GM12878 (cell line): Measurements from ENCODE around the gene GPRC5D. TPM values are rescaled to one million over a fixed set of nuclear protein-coding genes. Genes with fewer than 3 reads are reported as not detected.

Experiments
- ATAC-seq: fragments of 200-7000 bp; cut with Tn5 transposase; 3 replicates; pipeline ENCODE4 v1.9.1; 2020; ENCODE audit warnings: mild to moderate bottlenecking, moderate library complexity
- BruUV-seq: library from RNA; stranded (reverse); fragments of 400-500 nt; replicated peaks from 2 replicates; lab custom pipeline; 2021; lab: Mats Ljungman, UMichigan
- CTCF ChIA-PET: fragments of 300-600 bp; sonication (Branson Sonifier 250); formaldehyde crosslinking; extraction: SDS; loops from one replicate; lab custom pipeline; 2021; ENCODE audit warnings: inconsistent platforms; lab: Yijun Ruan, JAX
- POLR2A ChIA-PET: fragments of 350-600 bp; formaldehyde crosslinking; extraction: SDS; loops from one replicate; lab custom pipeline; 2021; ENCODE audit warnings: inconsistent platforms; lab: Charles Lee
- RAD21 ChIA-PET: fragments of 300-600 bp; sonication (Branson Sonifier 250); formaldehyde crosslinking; loops from one replicate; lab custom pipeline; 2023; ENCODE audit warnings: antibody characterized with exemption; ENCODE audit not compliant: unreplicated experiment; lab: Charles Lee
- SMC1A ChIA-PET: fragments of 300-600 bp; sonication (Branson Sonifier 250); formaldehyde crosslinking; loops from one replicate; lab custom pipeline; 2023; ENCODE audit not compliant: unreplicated experiment, uncharacterized antibody; lab: Charles Lee
- DNase-seq: peaks from one replicate; pipeline ENCODE4 v3.0.0-alpha.2; 2011; ENCODE audit warnings: low read depth, low spot score
- FAIRE-seq: peaks from 3 replicates; lab custom pipeline; 2011; peaks lifted over from hg19 to GRCh38; lab: Jason Lieb, UNC
- H2AFZ ChIP-seq: 2 replicates; pipeline ENCODE4 v1.6.0; 2011; ENCODE audit warnings: low read depth, low read length, control low read depth; ENCODE audit not compliant: control insufficient read depth
- H3K27ac ChIP-seq: 2 replicates; pipeline ENCODE4 v1.5.1; 2011; ENCODE audit warnings: control low read depth; ENCODE audit not compliant: control insufficient read depth, insufficient read depth
- H3K27me3 ChIP-seq, 2 experiments: replicated peaks in 1 of 2; 2 replicates each; pipeline versions ENCODE4 v1.6.0 to v1.6.1; 2011; ENCODE audit warnings: low read length in 1 of 2; ENCODE audit not compliant: control insufficient read depth in 2 of 2, insufficient read depth in 2 of 2
- H3K36me3 ChIP-seq, 2 experiments: 2 replicates each; pipeline ENCODE4 v1.5.1; 2011; ENCODE audit warnings: low read length in 1 of 2; ENCODE audit not compliant: control insufficient read depth in 2 of 2, insufficient read depth in 2 of 2
- H3K4me1 ChIP-seq: 2 replicates; pipeline ENCODE4 v1.6.1; 2011; ENCODE audit warnings: mild to moderate bottlenecking, low read length, moderate library complexity, mixed read lengths; ENCODE audit not compliant: control insufficient read depth, insufficient read depth
- H3K4me2 ChIP-seq: 2 replicates; pipeline ENCODE4 v1.6.0; 2011; ENCODE audit warnings: control low read depth; ENCODE audit not compliant: control insufficient read depth, insufficient read depth
- H3K4me3 ChIP-seq: fragments of 200-600 bp; sonication (generic); 2 replicates; pipeline ENCODE4 v1.5.1; 2016
- H3K79me2 ChIP-seq: 2 replicates; pipeline ENCODE4 v1.6.0; 2011; ENCODE audit warnings: low read length; ENCODE audit not compliant: control insufficient read depth, insufficient read depth
- H3K9ac ChIP-seq: 2 replicates; pipeline ENCODE4 v1.8.0; 2011; ENCODE audit warnings: low read length, control low read depth, mixed read lengths; ENCODE audit not compliant: control insufficient read depth, insufficient read depth
- H3K9me3 ChIP-seq: replicated peaks from 3 replicates; pipeline ENCODE4 v1.5.1; 2011; ENCODE audit warnings: mild to moderate bottlenecking, low read length; ENCODE audit not compliant: control insufficient read depth, insufficient read depth
- H4K20me1 ChIP-seq: 2 replicates; pipeline ENCODE4 v1.6.0; 2011; ENCODE audit not compliant: control insufficient read depth, insufficient read depth
- BCL11A ChIP-seq: IDR thresholded peaks from 2 replicates; pipeline ENCODE4 v1.6.1; 2011; ENCODE audit warnings: low read depth, low read length
- IKZF1 ChIP-seq: fragments of 450-650 bp; conservative IDR thresholded peaks from 2 replicates; pipeline ENCODE4 v1.6.1; 2017; ENCODE audit warnings: antibody characterized with exemption, mild to moderate bottlenecking
- KAT2A ChIP-seq: conservative IDR thresholded peaks from 2 replicates; pipeline ENCODE4 v1.6.1; 2011; ENCODE audit warnings: low read depth, low read length; ENCODE audit not compliant: control insufficient read depth
- YBX1 ChIP-seq: fragments of 450-650 bp; IDR thresholded peaks from 2 replicates; pipeline ENCODE4 v1.6.1; 2016; ENCODE audit warnings: antibody characterized with exemption
- ZNF384 ChIP-seq: IDR thresholded peaks from 2 replicates; pipeline ENCODE4 v1.6.1; 2012; ENCODE audit warnings: low read depth, mild to moderate bottlenecking, low read length, improper control_type of control experiment, borderline replicate concordance
- WGBS: methylation state at CpG from one replicate; pipeline ENCODE4 v1.1.6; 2016; ENCODE audit warnings: low lambda C conversion rate; ENCODE audit not compliant: insufficient replicate concordance, insufficient coverage; ENCODE audit errors: missing lambda C conversion rate; 5-methylcytosine and 5-hydroxymethylcytosine counted together
- in situ Hi-C: fragments of 300-500 bp; cut with MboI; formaldehyde crosslinking; loops from 9 replicates; pipeline ENCODE4 v1.14.3; 2018; ENCODE audit warnings: mixed read lengths
- intact Hi-C: fragments of 100-400 bp; cut with micrococcal nuclease; formaldehyde crosslinking; loops from one replicate; pipeline ENCODE4 v1.14.2; 2022; ENCODE audit not compliant: unreplicated experiment
- polyA plus RNA-seq, 11 experiments: library from polyadenylated mRNA; depleted of rRNA in 4 of 11; unstranded in 6 of 11; stranded (reverse) in 5 of 11; fragments of >200 nt; fragmentation: Nextera tagmentation in 4 of 11; fragmentation: Illumina TruSeq in 1 of 11; extraction: Ambion mirVana in 4 of 11; extraction: Trizol in 1 of 11; gene quantifications; 1 replicate in 1 of 11; 2 replicates in 10 of 11; pipeline versions ENCODE4 v1.2.1 to v1.2.3, GENCODE V29; 2011 to 2016; ENCODE audit warnings: inconsistent platforms in 2 of 11, missing spikeins in 2 of 11, low read depth in 1 of 11
- total RNA-seq, 4 experiments: library from RNA; depleted of rRNA in 3 of 4; stranded (reverse); fragments of >200 nt in 3 of 4; fragmentation: Illumina TruSeq in 1 of 4; extraction: Trizol in 1 of 4; gene quantifications; 2 replicates each; pipeline versions ENCODE4 v1.2.1 to v1.2.3, GENCODE V29; 2013 to 2021
- TF ChIP-seq, protein P1 (sequence below): IDR thresholded peaks from 2 replicates; pipeline ENCODE4 v1.6.1; 2012; ENCODE audit warnings: low read depth, low read length, improper control_type of control experiment
- TF ChIP-seq, protein P2 (sequence below): fragments of 450-650 bp; IDR thresholded peaks from 2 replicates; pipeline ENCODE4 v1.6.1; 2016; ENCODE audit warnings: mild to moderate bottlenecking
- TF ChIP-seq, protein P3 (sequence below): IDR thresholded peaks from 2 replicates; pipeline ENCODE4 v1.6.1; 2011; ENCODE audit warnings: borderline replicate concordance, low read depth, mild to moderate bottlenecking, moderate library complexity, low read length; ENCODE audit not compliant: insufficient read depth, poor library complexity, severe bottlenecking

GPRC5D gene
- total and polyA plus RNA-seq, 10 of the 15 experiments (the other 5 are each of a cell fraction or from before 2014, with no cell fraction given), result 0.18 to 0.90 (median 0.37) TPM; not detected in 3

DNA sequence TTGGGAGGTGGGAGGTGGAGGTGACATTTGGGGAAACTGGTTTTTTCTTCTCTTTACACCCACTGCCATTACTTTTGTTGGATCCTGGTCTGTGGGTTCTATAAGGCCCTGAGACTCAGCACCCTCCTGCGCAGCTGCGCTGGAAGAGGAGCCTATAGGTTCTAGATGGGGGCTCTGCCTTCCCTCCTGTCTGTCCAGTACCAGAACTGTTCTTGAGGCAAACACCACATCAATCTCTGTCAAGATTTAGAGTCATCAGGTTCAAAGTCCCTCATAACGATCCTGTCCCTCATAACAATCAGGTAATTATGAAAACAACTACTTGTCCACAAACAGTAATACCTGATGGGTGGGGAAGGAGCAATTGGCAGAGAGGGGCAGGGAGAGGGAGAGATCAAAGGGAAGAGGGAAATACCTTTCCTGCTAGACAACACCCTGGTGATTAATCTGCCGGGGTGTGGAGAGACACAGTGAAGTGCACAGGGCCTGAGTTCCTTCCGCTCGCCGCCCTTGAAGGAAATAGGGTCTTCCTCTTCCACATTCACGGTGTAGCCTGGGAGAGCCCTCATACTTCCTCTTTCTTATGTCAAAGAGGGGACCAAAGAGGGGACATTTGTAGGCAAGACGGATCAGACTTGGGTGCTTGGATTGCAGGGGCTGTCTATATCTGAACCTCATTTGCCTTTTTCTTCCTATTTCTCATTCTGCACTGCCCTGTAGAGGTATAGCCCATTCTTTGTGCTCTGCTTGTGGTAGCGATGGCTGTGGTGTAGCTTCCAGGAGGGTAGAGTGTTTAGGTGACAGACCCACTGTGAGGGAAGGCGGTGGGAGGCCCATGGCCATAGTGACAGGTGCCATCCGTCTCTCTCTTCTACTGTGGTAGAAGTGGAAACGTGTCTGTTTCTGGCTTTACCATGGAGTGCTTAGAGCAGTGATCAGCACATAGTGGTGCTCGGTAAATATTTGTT lies 48.0 kb downstream of the GPRC5D start:
- DNase-seq (no peak), FAIRE-seq (no peak), ATAC-seq (no peak)
- H3K27me3 ChIP-seq, result peaks cover 0 to 3% of the 10 kb centered on the region in 2 experiments; a peak in 1 of 4 replicates
- H3K27ac ChIP-seq, result no peak overlapping the region
- BruUV-seq, result no TSS peak
- H3K4me2 ChIP-seq, result no peak overlapping the region
- no peaks in the 10 kb centered on the region for H3K36me3 ChIP-seq
- no peak overlapping the region for H3K4me3 ChIP-seq
- 67% methylated on average over 14 of the region's 14 CpGs for WGBS
- in situ Hi-C loops, result no loop called here
- TF ChIP-seq, protein P1, sequence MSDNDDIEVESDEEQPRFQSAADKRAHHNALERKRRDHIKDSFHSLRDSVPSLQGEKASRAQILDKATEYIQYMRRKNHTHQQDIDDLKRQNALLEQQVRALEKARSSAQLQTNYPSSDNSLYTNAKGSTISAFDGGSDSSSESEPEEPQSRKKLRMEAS, result no peak
- TF ChIP-seq BCL11A, result no peak
- TF ChIP-seq YBX1, result no peak
- no peak for TF ChIP-seq IKZF1
- TF ChIP-seq, protein P2, sequence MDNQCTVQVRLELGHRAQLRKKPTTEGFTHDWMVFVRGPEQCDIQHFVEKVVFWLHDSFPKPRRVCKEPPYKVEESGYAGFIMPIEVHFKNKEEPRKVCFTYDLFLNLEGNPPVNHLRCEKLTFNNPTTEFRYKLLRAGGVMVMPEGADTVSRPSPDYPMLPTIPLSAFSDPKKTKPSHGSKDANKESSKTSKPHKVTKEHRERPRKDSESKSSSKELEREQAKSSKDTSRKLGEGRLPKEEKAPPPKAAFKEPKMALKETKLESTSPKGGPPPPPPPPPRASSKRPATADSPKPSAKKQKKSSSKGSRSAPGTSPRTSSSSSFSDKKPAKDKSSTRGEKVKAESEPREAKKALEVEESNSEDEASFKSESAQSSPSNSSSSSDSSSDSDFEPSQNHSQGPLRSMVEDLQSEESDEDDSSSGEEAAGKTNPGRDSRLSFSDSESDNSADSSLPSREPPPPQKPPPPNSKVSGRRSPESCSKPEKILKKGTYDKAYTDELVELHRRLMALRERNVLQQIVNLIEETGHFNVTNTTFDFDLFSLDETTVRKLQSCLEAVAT, result no peak
- TF ChIP-seq, protein P3, sequence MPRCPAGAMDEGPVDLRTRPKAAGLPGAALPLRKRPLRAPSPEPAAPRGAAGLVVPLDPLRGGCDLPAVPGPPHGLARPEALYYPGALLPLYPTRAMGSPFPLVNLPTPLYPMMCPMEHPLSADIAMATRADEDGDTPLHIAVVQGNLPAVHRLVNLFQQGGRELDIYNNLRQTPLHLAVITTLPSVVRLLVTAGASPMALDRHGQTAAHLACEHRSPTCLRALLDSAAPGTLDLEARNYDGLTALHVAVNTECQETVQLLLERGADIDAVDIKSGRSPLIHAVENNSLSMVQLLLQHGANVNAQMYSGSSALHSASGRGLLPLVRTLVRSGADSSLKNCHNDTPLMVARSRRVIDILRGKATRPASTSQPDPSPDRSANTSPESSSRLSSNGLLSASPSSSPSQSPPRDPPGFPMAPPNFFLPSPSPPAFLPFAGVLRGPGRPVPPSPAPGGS, result no peak
- TF ChIP-seq KAT2A, result no peak
- no peak for TF ChIP-seq ZNF384
- TF ChIP-seq, all 136 proteins: peak for 0
- Histone ChIP-seq H3K9me3 (no peaks in the 10 kb centered on the region), H3K4me1 (no peaks in the 10 kb centered on the region), H3K9ac (no peak overlapping the region), H3K79me2 (no peaks in the 10 kb centered on the region), H2AFZ (no peak overlapping the region), H4K20me1 (no peaks in the 10 kb centered on the region)
- CTCF ChIA-PET, result no interaction called here
- RAD21 ChIA-PET, result no interaction called here
- POLR2A ChIA-PET, result interaction anchor here (0.7 kb wide), 1 partner anchor 41 kb away, joined by 5 read pairs; no protein-coding TSS in a partner anchor
- SMC1A ChIA-PET, result no interaction called here
- intact Hi-C loops, result no loop called here
